GM12878 (cell line): ENCODE results near the gene PCDHGB5. TPM values are rescaled to one million over a fixed set of nuclear protein-coding genes. Genes with fewer than 3 reads are reported as not detected.

Experiments used
- ATAC-seq: fragments of 200-7000 bp; cut with Tn5 transposase; 3 replicates; pipeline ENCODE4 v1.9.1; 2020; ENCODE audit warnings: mild to moderate bottlenecking, moderate library complexity
- BruUV-seq: library from RNA; stranded (reverse); fragments of 400-500 nt; replicated peaks from 2 replicates; lab custom pipeline; 2021; lab: Mats Ljungman, UMichigan
- CTCF ChIA-PET: fragments of 300-600 bp; sonication (Branson Sonifier 250); formaldehyde crosslinking; extraction: SDS; loops from one replicate; lab custom pipeline; 2021; ENCODE audit warnings: inconsistent platforms; lab: Yijun Ruan, JAX
- POLR2A ChIA-PET: fragments of 350-600 bp; formaldehyde crosslinking; extraction: SDS; loops from one replicate; lab custom pipeline; 2021; ENCODE audit warnings: inconsistent platforms; lab: Charles Lee
- RAD21 ChIA-PET: fragments of 300-600 bp; sonication (Branson Sonifier 250); formaldehyde crosslinking; loops from one replicate; lab custom pipeline; 2023; ENCODE audit warnings: antibody characterized with exemption; ENCODE audit not compliant: unreplicated experiment; lab: Charles Lee
- SMC1A ChIA-PET: fragments of 300-600 bp; sonication (Branson Sonifier 250); formaldehyde crosslinking; loops from one replicate; lab custom pipeline; 2023; ENCODE audit not compliant: unreplicated experiment, uncharacterized antibody; lab: Charles Lee
- DNase-seq: peaks from one replicate; pipeline ENCODE4 v3.0.0-alpha.2; 2011; ENCODE audit warnings: low read depth, low spot score
- FAIRE-seq: peaks from 3 replicates; lab custom pipeline; 2011; peaks lifted over from hg19 to GRCh38; lab: Jason Lieb, UNC
- H2AFZ ChIP-seq: 2 replicates; pipeline ENCODE4 v1.6.0; 2011; ENCODE audit warnings: low read depth, low read length, control low read depth; ENCODE audit not compliant: control insufficient read depth
- H3K27ac ChIP-seq: 2 replicates; pipeline ENCODE4 v1.5.1; 2011; ENCODE audit warnings: control low read depth; ENCODE audit not compliant: control insufficient read depth, insufficient read depth
- H3K27me3 ChIP-seq, 2 experiments: replicated peaks in 1 of 2; 2 replicates each; pipeline versions ENCODE4 v1.6.0 to v1.6.1; 2011; ENCODE audit warnings: low read length in 1 of 2; ENCODE audit not compliant: control insufficient read depth in 2 of 2, insufficient read depth in 2 of 2
- H3K36me3 ChIP-seq, 2 experiments: 2 replicates each; pipeline ENCODE4 v1.5.1; 2011; ENCODE audit warnings: low read length in 1 of 2; ENCODE audit not compliant: control insufficient read depth in 2 of 2, insufficient read depth in 2 of 2
- H3K4me1 ChIP-seq: 2 replicates; pipeline ENCODE4 v1.6.1; 2011; ENCODE audit warnings: mild to moderate bottlenecking, low read length, moderate library complexity, mixed read lengths; ENCODE audit not compliant: control insufficient read depth, insufficient read depth
- H3K4me2 ChIP-seq: 2 replicates; pipeline ENCODE4 v1.6.0; 2011; ENCODE audit warnings: control low read depth; ENCODE audit not compliant: control insufficient read depth, insufficient read depth
- H3K4me3 ChIP-seq: fragments of 200-600 bp; sonication (generic); 2 replicates; pipeline ENCODE4 v1.5.1; 2016
- H3K79me2 ChIP-seq: 2 replicates; pipeline ENCODE4 v1.6.0; 2011; ENCODE audit warnings: low read length; ENCODE audit not compliant: control insufficient read depth, insufficient read depth
- H3K9ac ChIP-seq: 2 replicates; pipeline ENCODE4 v1.8.0; 2011; ENCODE audit warnings: low read length, control low read depth, mixed read lengths; ENCODE audit not compliant: control insufficient read depth, insufficient read depth
- H3K9me3 ChIP-seq: replicated peaks from 3 replicates; pipeline ENCODE4 v1.5.1; 2011; ENCODE audit warnings: mild to moderate bottlenecking, low read length; ENCODE audit not compliant: control insufficient read depth, insufficient read depth
- H4K20me1 ChIP-seq: 2 replicates; pipeline ENCODE4 v1.6.0; 2011; ENCODE audit not compliant: control insufficient read depth, insufficient read depth
- CUX1 ChIP-seq: IDR thresholded peaks from 2 replicates; pipeline ENCODE4 v1.6.1; 2012; ENCODE audit warnings: improper control_type of control experiment, low read depth, low read length; ENCODE audit not compliant: insufficient replicate concordance
- E4F1 ChIP-seq: fragments of 450-650 bp; IDR thresholded peaks from 2 replicates; pipeline ENCODE4 v1.6.1; 2018; ENCODE audit warnings: borderline replicate concordance, mild to moderate bottlenecking; ENCODE audit not compliant: partially characterized antibody
- FOXK2 ChIP-seq: fragments of 450-650 bp; IDR thresholded peaks from 2 replicates; pipeline ENCODE4 v1.6.1; 2017; ENCODE audit warnings: mild to moderate bottlenecking, moderate library complexity
- IRF4 ChIP-seq: IDR thresholded peaks from 2 replicates; pipeline ENCODE4 v1.6.1; 2011; ENCODE audit warnings: low read depth, low read length
- MAX ChIP-seq: IDR thresholded peaks from 2 replicates; pipeline ENCODE4 v1.6.1; 2012; ENCODE audit warnings: low read depth, low read length, improper control_type of control experiment
- POU2F2 ChIP-seq: IDR thresholded peaks from 3 replicates; pipeline ENCODE4 v1.6.1; 2011; ENCODE audit warnings: low read depth, mild to moderate bottlenecking, low read length, borderline replicate concordance
- PRDM15 ChIP-seq: fragments of 450-650 bp; formaldehyde crosslinking; IDR thresholded peaks from 2 replicates; pipeline ENCODE4 v1.4.0; 2020; ENCODE audit warnings: mild to moderate bottlenecking, moderate library complexity
- SP1 ChIP-seq: IDR thresholded peaks from one replicate; pipeline ENCODE4 v1.6.1; 2011; ENCODE audit warnings: low read depth, low read length
- STAT1 ChIP-seq: fragments of 450-650 bp; conservative IDR thresholded peaks from 2 replicates; pipeline ENCODE4 v1.6.1; 2014; ENCODE audit warnings: antibody characterized with exemption, mild to moderate bottlenecking
- WGBS: methylation state at CpG from one replicate; pipeline ENCODE4 v1.1.6; 2016; ENCODE audit warnings: low lambda C conversion rate; ENCODE audit not compliant: insufficient replicate concordance, insufficient coverage; ENCODE audit errors: missing lambda C conversion rate; 5-methylcytosine and 5-hydroxymethylcytosine counted together
- in situ Hi-C: fragments of 300-500 bp; cut with MboI; formaldehyde crosslinking; loops from 9 replicates; pipeline ENCODE4 v1.14.3; 2018; ENCODE audit warnings: mixed read lengths
- intact Hi-C: fragments of 100-400 bp; cut with micrococcal nuclease; formaldehyde crosslinking; loops from one replicate; pipeline ENCODE4 v1.14.2; 2022; ENCODE audit not compliant: unreplicated experiment
- polyA plus RNA-seq, 11 experiments: library from polyadenylated mRNA; depleted of rRNA in 4 of 11; unstranded in 6 of 11; stranded (reverse) in 5 of 11; fragments of >200 nt; fragmentation: Nextera tagmentation in 4 of 11; fragmentation: Illumina TruSeq in 1 of 11; extraction: Ambion mirVana in 4 of 11; extraction: Trizol in 1 of 11; gene quantifications; 1 replicate in 1 of 11; 2 replicates in 10 of 11; pipeline versions ENCODE4 v1.2.1 to v1.2.3, GENCODE V29; 2011 to 2016; ENCODE audit warnings: inconsistent platforms in 2 of 11, missing spikeins in 2 of 11, low read depth in 1 of 11
- total RNA-seq, 4 experiments: library from RNA; depleted of rRNA in 3 of 4; stranded (reverse); fragments of >200 nt in 3 of 4; fragmentation: Illumina TruSeq in 1 of 4; extraction: Trizol in 1 of 4; gene quantifications; 2 replicates each; pipeline versions ENCODE4 v1.2.1 to v1.2.3, GENCODE V29; 2013 to 2021

PCDHGB5 gene
- total and polyA plus RNA-seq, 10 of the 15 experiments (the other 5 are each of a cell fraction or from before 2014, with no cell fraction given) = 0.02 to 2.3 (median 1.3) TPM; not detected in 1

GRCh38 chr5:141392429-141393198 lies 5.1 kb upstream of the PCDHGB5 start, which contains the start of gene PCDHGA8:
Gene PCDHGA8, plus strand, starts transcription at chr5:141392633. Its CDS starts 181 bp downstream, at chr5:141392814.
- in situ Hi-C loops = no loop called here

More at GRCh38 chr5:141392429-141393198, 5.1 kb upstream of the PCDHGB5 start, which contains the start of gene PCDHGA8:
- H3K4me3 ChIP-seq = no peak within 1 kb of the TSS
- no peak within 1 kb of the TSS for H2AFZ ChIP-seq
- H3K36me3 ChIP-seq = no peaks in the 10 kb centered on the region
- no peak for FAIRE-seq
- TF ChIP-seq SP1 (no peak), POU2F2 (no peak), STAT1 (no peak), PRDM15 (CRISPR knock-in tag) (no peak), IRF4 (no peak), MAX (no peak), E4F1 (no peak), FOXK2 (no peak), CUX1 (no peak)
- TF ChIP-seq, all 136 proteins: peak for 0
- no peak within 1 kb of the TSS for H3K27ac ChIP-seq
- H3K79me2 ChIP-seq = no peaks in the 10 kb centered on the region
- ChIA-PET RAD21 (no interaction called here), POLR2A (no interaction called here), CTCF (interaction anchor here (0.9 to 1.4 kb wide), 4 partner anchors 10 to 171 kb away, joined by 3 read pairs; partner anchors contain the start of genes PCDHGA10 and PCDHGA7), SMC1A (interaction anchor here (1.4 kb wide), 1 partner anchor 165 kb away, joined by 4 read pairs; no protein-coding TSS in a partner anchor)
- no peak within 1 kb of the TSS for H3K9ac ChIP-seq
- no peaks in the 10 kb centered on the region for H4K20me1 ChIP-seq
- H3K4me1 ChIP-seq = no peaks in the 10 kb centered on the region
- intact Hi-C loops = no loop called here
- DNase-seq (no peak), ATAC-seq (no peak)
- BruUV-seq = no TSS peak
- H3K27me3 ChIP-seq = no peaks in the 10 kb centered on the region
- 83% methylated on average over 38 of the region's 38 CpGs for WGBS
- no peak within 1 kb of the TSS for H3K4me2 ChIP-seq
- peaks cover 5% of the 10 kb centered on the region; the same call in 2 of the 3 replicates for H3K9me3 ChIP-seq
